T-cell (primary cell): ENCODE measurements around the gene C2orf92. TPM values are rescaled to one million over a fixed set of nuclear protein-coding genes. Genes with fewer than 3 reads are reported as not detected.
A peak's percentile ranks its signal among the peaks of the same experiment; 100 is the strongest.

Experiments
- ATAC-seq, 4 experiments: fragments of 200-7000 bp in 3 of 4; fragments of 150-1000 bp in 1 of 4; cut with Tn5 transposase; replicated peaks in 1 of 4; 1 replicate in 3 of 4; 2 replicates in 1 of 4; pipeline ENCODE4 v1.10.0; 2021; ENCODE audit warnings: moderate library complexity in 3 of 4, mild to moderate bottlenecking in 2 of 4, moderate number of reproducible peaks in 1 of 4
- CTCF ChIA-PET, 2 donors: fragments of 300-600 bp; sonication (Branson Sonifier 250); formaldehyde crosslinking; loops; one replicate each; lab custom pipeline; 2022; ENCODE audit warnings: antibody characterized with exemption in 2 of 2; lab: Charles Lee
- POLR2A ChIA-PET, 2 donors: fragments of 300-600 bp; sonication (Branson Sonifier 250); formaldehyde crosslinking; loops; one replicate each; lab custom pipeline; 2022; ENCODE audit warnings: antibody characterized with exemption in 2 of 2; lab: Charles Lee
- DNase-seq, 35 experiments: peaks; one replicate each; pipeline versions ENCODE4 v3.0.0 to v3.0.0-alpha.2; 2013 to 2023
- H3K27ac ChIP-seq: one replicate; pipeline ENCODE4 v1.5.1; 2013; ENCODE audit warnings: low read length
- H3K27me3 ChIP-seq, 2 experiments: replicated peaks in 1 of 2; 1 replicate in 1 of 2; 2 replicates in 1 of 2; pipeline versions ENCODE4 v1.6.1 to v1.7.0; 2013; ENCODE audit warnings: low read length in 1 of 2, mixed read lengths in 1 of 2; ENCODE audit not compliant: control insufficient read depth in 2 of 2, insufficient read depth in 2 of 2; ENCODE audit errors: extremely low read depth in 1 of 2
- H3K36me3 ChIP-seq, 2 donors: 1 replicate in 1 of 2; 2 replicates in 1 of 2; pipeline versions ENCODE4 v1.6.1 to v1.7.0; 2013; ENCODE audit warnings: low read length in 1 of 2; ENCODE audit not compliant: control insufficient read depth in 2 of 2, insufficient read depth in 1 of 2; ENCODE audit errors: extremely low read depth in 1 of 2
- H3K4me1 ChIP-seq, 2 experiments: 1 replicate in 1 of 2; 2 replicates in 1 of 2; pipeline versions ENCODE4 v1.6.1 to v1.7.0; 2013; ENCODE audit warnings: low read length in 2 of 2, mixed read lengths in 1 of 2; ENCODE audit not compliant: insufficient read depth in 2 of 2, control insufficient read depth in 1 of 2; ENCODE audit errors: extremely low read depth in 1 of 2
- H3K4me3 ChIP-seq, 2 donors: 1 replicate in 1 of 2; 2 replicates in 1 of 2; pipeline versions ENCODE4 v1.5.1 to v1.7.0; 2013; ENCODE audit warnings: mild to moderate bottlenecking in 2 of 2, low read length in 1 of 2, moderate library complexity in 1 of 2; ENCODE audit not compliant: control insufficient read depth in 1 of 2; ENCODE audit errors: extremely low read depth in 1 of 2
- H3K9me3 ChIP-seq: 2 replicates; pipeline ENCODE4 v1.7.0; 2013
- H3K27ac Mint-ChIP-seq, 2 donors: one replicate each; pipeline ENCODE4 v1.8.0; 2020 to 2021; ENCODE audit warnings: mild to moderate bottlenecking in 2 of 2, mixed read lengths in 2 of 2
- H3K27me3 Mint-ChIP-seq, 2 donors: one replicate each; pipeline ENCODE4 v1.8.0; 2021 to 2022; ENCODE audit warnings: mixed read lengths in 2 of 2
- H3K36me3 Mint-ChIP-seq: one replicate; pipeline ENCODE4 v1.8.0; 2021; ENCODE audit warnings: mixed read lengths
- H3K4me1 Mint-ChIP-seq, 3 donors: one replicate each; pipeline ENCODE4 v1.8.0; 2020 to 2022; ENCODE audit warnings: mixed read lengths in 3 of 3, mild to moderate bottlenecking in 1 of 3
- H3K4me3 Mint-ChIP-seq, 3 donors: one replicate each; pipeline ENCODE4 v1.8.0; 2020 to 2022; ENCODE audit warnings: mild to moderate bottlenecking in 3 of 3, mixed read lengths in 3 of 3, moderate library complexity in 3 of 3
- H3K9me3 Mint-ChIP-seq, 3 donors: one replicate each; pipeline ENCODE4 v1.8.0; 2020 to 2022; ENCODE audit warnings: mixed read lengths in 3 of 3
- WGBS: methylation state at CpG from one replicate; pipeline ENCODE4 v1.1.5; 2013; ENCODE audit warnings: missing lambda C conversion rate; ENCODE audit not compliant: insufficient coverage; 5-methylcytosine and 5-hydroxymethylcytosine counted together
- total RNA-seq, 35 experiments: library from RNA in 6 of 35; stranded (reverse) in 6 of 35; fragments of 120-200 nt in 1 of 35; gene quantifications; one replicate each; pipeline versions ENCODE4 v1.2.1 to v1.2.4 and lab custom pipeline; 2013 to 2026

Gene C2orf92
- total RNA-seq, 5 donors from 2014 or later (not counting 1 experiment from before 2014, with no cell fraction given), result 15.3 to 24.1 (median 16.6) TPM

GRCh38 chr2:97658691-97659157 is 10.8 kb upstream of the C2orf92 start:
- Histone ChIP-seq H3K27me3 (no peaks in the 10 kb centered on the region), H3K4me1 (peaks cover 6 to 33% of the 10 kb centered on the region in 2 experiments), H3K4me3 (no peak overlapping the region), H3K9me3 (no peaks in the 10 kb centered on the region), H3K27ac (no peak overlapping the region), H3K36me3 (peaks cover 26 to 49% of the 10 kb centered on the region in 2 donors)
- CTCF ChIA-PET, result no interaction called here
- Mint-ChIP-seq H3K27me3 (no peaks in the 10 kb centered on the region), H3K4me3 (no peak overlapping the region), H3K9me3 (no peaks in the 10 kb centered on the region), H3K36me3 (peaks cover 25% of the 10 kb centered on the region), H3K4me1 (peaks cover 23 to 38% (median 26%) of the 10 kb centered on the region in 3 donors), H3K27ac (no peak overlapping the region)
- POLR2A ChIA-PET, result no interaction called here
- no peak for ATAC-seq
- no peak for DNase-seq
- WGBS, result 98% methylated on average over 8 of the region's 13 CpGs

- POLR2A ChIA-PET, result no interaction called here
- ATAC-seq, result no peak
Measured at GRCh38 chr2:97659256-97660043, 10.1 kb upstream of the C2orf92 start.

GRCh38 chr2:97660044-97660774 is 9.3 kb upstream of the C2orf92 start:
- peak overlapping the region in 1 of 2 donors; percentile 16 for H3K27ac Mint-ChIP-seq
- H3K36me3 Mint-ChIP-seq, result peaks cover 16% of the 10 kb centered on the region
- Histone ChIP-seq H3K27ac (no peak overlapping the region), H3K36me3 (peaks cover 26 to 49% of the 10 kb centered on the region in 2 donors), H3K9me3 (no peaks in the 10 kb centered on the region), H3K27me3 (no peaks in the 10 kb centered on the region), H3K4me1 (peaks cover 6 to 40% of the 10 kb centered on the region in 2 experiments), H3K4me3 (no peak overlapping the region)
- POLR2A ChIA-PET, result no interaction called here
- ATAC-seq (no peak), DNase-seq (no peak)
- H3K4me3 Mint-ChIP-seq, result no peak overlapping the region
- CTCF ChIA-PET, result interaction anchor here (1.0 to 1.4 kb wide), 2 partner anchors 9 to 14 kb away, joined by 4 read pairs; partner anchors contain the start of gene COX5B (in 1 of the 2)
- H3K27me3 Mint-ChIP-seq, result no peaks in the 10 kb centered on the region
- peaks cover 31 to 38% (median 33%) of the 10 kb centered on the region in 3 donors for H3K4me1 Mint-ChIP-seq
- 97% methylated on average over 14 of the region's 20 CpGs for WGBS
- no peaks in the 10 kb centered on the region for H3K9me3 Mint-ChIP-seq

More at GRCh38 chr2:97659256-97660043, 10.1 kb upstream of the C2orf92 start:
- peaks cover 24% of the 10 kb centered on the region for H3K36me3 Mint-ChIP-seq
- CTCF ChIA-PET, result no interaction called here
- Histone ChIP-seq H3K36me3 (peaks cover 26 to 49% of the 10 kb centered on the region in 2 donors), H3K4me3 (no peak overlapping the region), H3K27ac (no peak overlapping the region), H3K27me3 (no peaks in the 10 kb centered on the region), H3K9me3 (no peaks in the 10 kb centered on the region), H3K4me1 (peaks cover 6 to 34% of the 10 kb centered on the region in 2 experiments)
- H3K9me3 Mint-ChIP-seq, result no peaks in the 10 kb centered on the region
- no peak overlapping the region for H3K27ac Mint-ChIP-seq
- no peaks in the 10 kb centered on the region for H3K27me3 Mint-ChIP-seq
- DNase-seq, result no peak
- H3K4me1 Mint-ChIP-seq, result peaks cover 25 to 38% (median 26%) of the 10 kb centered on the region in 3 donors
- no peak overlapping the region for H3K4me3 Mint-ChIP-seq
- 96% methylated on average over 20 of the region's 29 CpGs for WGBS

GRCh38 chr2:97660775-97661389 is 8.6 kb upstream of the C2orf92 start:
- Mint-ChIP-seq H3K27ac (peak overlapping the region; percentile 83 to 95), H3K36me3 (peaks cover 15% of the 10 kb centered on the region)
- WGBS, result 86% methylated on average over 9 of the region's 18 CpGs

GRCh38 chr2:97661927-97662326 is 7.6 kb upstream of the C2orf92 start:
- no peak for ATAC-seq
- no peak for DNase-seq
- 100% methylated on average over 2 of the region's 6 CpGs for WGBS
- H3K36me3 ChIP-seq, result peaks cover 18 to 39% of the 10 kb centered on the region in 2 donors
- H3K4me3 ChIP-seq, result peak overlapping the region in 1 of 2 donors; percentile 67
- H3K36me3 Mint-ChIP-seq, result peaks cover 15% of the 10 kb centered on the region
- peak overlapping the region; percentile 83 to 95 for H3K27ac Mint-ChIP-seq
- H3K4me3 Mint-ChIP-seq, result peak overlapping the region; percentile 85 to 95 (median 95)
- peaks cover 6 to 40% of the 10 kb centered on the region in 2 experiments for H3K4me1 ChIP-seq
- ChIA-PET POLR2A (interaction anchor here (1.0 to 4.2 kb wide), 3 partner anchors 11 to 16 kb away, joined by 3 to 45 read pairs (median 4); partner anchors contain the start of gene COX5B (in 2 of the 2)), CTCF (interaction anchor here in 1 of 2 donors (0.8 to 4.2 kb wide), 6 partner anchors 8 to 71 kb away, joined by 3 to 38 read pairs (median 5); partner anchors contain the start of gene COX5B)
- no peaks in the 10 kb centered on the region for H3K9me3 Mint-ChIP-seq
- H3K27me3 ChIP-seq, result no peaks in the 10 kb centered on the region
- peaks cover 32 to 38% (median 35%) of the 10 kb centered on the region in 3 donors for H3K4me1 Mint-ChIP-seq
- H3K27ac ChIP-seq, result peak overlapping the region; percentile 78
- H3K9me3 ChIP-seq, result no peaks in the 10 kb centered on the region
- H3K27me3 Mint-ChIP-seq, result no peaks in the 10 kb centered on the region

More at GRCh38 chr2:97660775-97661389, 8.6 kb upstream of the C2orf92 start:
- ChIA-PET CTCF (interaction anchor here (1.0 to 1.4 kb wide), 2 partner anchors 9 to 15 kb away, joined by 4 read pairs; partner anchors contain the start of gene COX5B (in 1 of the 2)), POLR2A (interaction anchor here in 1 of 2 donors (4.2 kb wide), 1 partner anchor 15 kb away, joined by 45 read pairs; the partner anchor contains the start of gene COX5B)
- Mint-ChIP-seq H3K4me1 (peaks cover 32 to 38% (median 35%) of the 10 kb centered on the region in 3 donors), H3K4me3 (no peak overlapping the region), H3K27me3 (no peaks in the 10 kb centered on the region), H3K9me3 (no peaks in the 10 kb centered on the region)
- no peak overlapping the region for H3K4me3 ChIP-seq
- no peaks in the 10 kb centered on the region for H3K27me3 ChIP-seq
- peaks cover 6 to 40% of the 10 kb centered on the region in 2 experiments for H3K4me1 ChIP-seq
- no peak for ATAC-seq
- no peaks in the 10 kb centered on the region for H3K9me3 ChIP-seq
- DNase-seq, result no peak
- H3K27ac ChIP-seq, result no peak overlapping the region
- peaks cover 26 to 49% of the 10 kb centered on the region in 2 donors for H3K36me3 ChIP-seq
